C4-2B (cell line): ENCODE data around the gene RPL15.

Source experiments
- ZFX ChIP-seq: fragments of 450-650 bp; IDR thresholded peaks from 2 replicates; pipeline ENCODE4 v1.6.1; 2017
- TF ChIP-seq, protein P1 (sequence below): fragments of 450-650 bp; conservative IDR thresholded peaks from 2 replicates; pipeline ENCODE4 v1.5.1; 2017; ENCODE audit warnings: mild to moderate bottlenecking

DNA sequence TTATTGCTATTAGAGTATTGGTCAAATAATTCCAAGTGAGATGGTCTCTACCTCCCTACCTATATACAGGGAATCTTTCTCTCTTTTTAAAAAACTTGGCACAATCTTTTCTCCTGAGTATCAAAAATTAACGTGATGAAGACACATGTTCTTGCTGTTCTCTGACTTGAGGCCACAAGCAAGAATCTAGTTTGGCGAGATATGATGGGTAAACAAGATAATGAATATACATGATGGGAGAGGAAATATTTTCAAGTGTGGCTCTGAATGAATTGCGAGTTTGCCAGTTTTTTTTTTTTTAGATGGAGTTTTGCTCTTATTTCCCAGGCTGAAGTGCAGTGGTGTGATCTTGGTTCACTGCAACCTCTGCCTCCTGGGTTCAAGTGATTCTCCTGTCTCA lies 39.8 kb downstream of the RPL15 start:
- TF ChIP-seq, protein P1, sequence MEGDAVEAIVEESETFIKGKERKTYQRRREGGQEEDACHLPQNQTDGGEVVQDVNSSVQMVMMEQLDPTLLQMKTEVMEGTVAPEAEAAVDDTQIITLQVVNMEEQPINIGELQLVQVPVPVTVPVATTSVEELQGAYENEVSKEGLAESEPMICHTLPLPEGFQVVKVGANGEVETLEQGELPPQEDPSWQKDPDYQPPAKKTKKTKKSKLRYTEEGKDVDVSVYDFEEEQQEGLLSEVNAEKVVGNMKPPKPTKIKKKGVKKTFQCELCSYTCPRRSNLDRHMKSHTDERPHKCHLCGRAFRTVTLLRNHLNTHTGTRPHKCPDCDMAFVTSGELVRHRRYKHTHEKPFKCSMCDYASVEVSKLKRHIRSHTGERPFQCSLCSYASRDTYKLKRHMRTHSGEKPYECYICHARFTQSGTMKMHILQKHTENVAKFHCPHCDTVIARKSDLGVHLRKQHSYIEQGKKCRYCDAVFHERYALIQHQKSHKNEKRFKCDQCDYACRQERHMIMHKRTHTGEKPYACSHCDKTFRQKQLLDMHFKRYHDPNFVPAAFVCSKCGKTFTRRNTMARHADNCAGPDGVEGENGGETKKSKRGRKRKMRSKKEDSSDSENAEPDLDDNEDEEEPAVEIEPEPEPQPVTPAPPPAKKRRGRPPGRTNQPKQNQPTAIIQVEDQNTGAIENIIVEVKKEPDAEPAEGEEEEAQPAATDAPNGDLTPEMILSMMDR: no peak
- TF ChIP-seq ZFX: no peak
